H1 (cell line): ENCODE measurements around the gene PSME3. TPM values are rescaled to one million over a fixed set of nuclear protein-coding genes. Genes with fewer than 3 reads are reported as not detected.
A peak's percentile ranks its signal among the peaks of the same experiment; 100 is the strongest.

Experiments used
- CTCF ChIA-PET: fragments of 300-600 bp; sonication (Branson Sonifier 250); formaldehyde crosslinking; loops from one replicate; lab custom pipeline; 2021; ENCODE audit not compliant: partially characterized antibody; lab: Charles Lee
- POLR2A ChIA-PET: fragments of 300-600 bp; sonication (Branson Sonifier 250); formaldehyde crosslinking; loops from one replicate; lab custom pipeline; 2021; ENCODE audit warnings: inconsistent platforms; ENCODE audit not compliant: partially characterized antibody; lab: Charles Lee
- DNase-seq, 2 experiments: peaks; one replicate each; pipeline versions ENCODE4 v3.0.0 to v3.0.0-alpha.2; 2010 to 2022; ENCODE audit warnings: low spot score in 2 of 2, low read depth in 1 of 2, mixed read lengths in 1 of 2
- FAIRE-seq: peaks from 2 replicates; lab custom pipeline; 2011; peaks lifted over from hg19 to GRCh38; lab: Jason Lieb, UNC
- H2AFZ ChIP-seq: 2 replicates; pipeline ENCODE4 v1.8.1; 2012; ENCODE audit warnings: low read length, inconsistent platforms
- H2AK5ac ChIP-seq: 2 replicates; pipeline ENCODE4 v1.6.1; 2013; ENCODE audit warnings: low read depth, low read length
- H2BK120ac ChIP-seq: replicated peaks from 2 replicates; pipeline ENCODE3; 2013; ENCODE audit warnings: low read depth, low read length, inconsistent platforms
- H2BK12ac ChIP-seq: 2 replicates; pipeline ENCODE4 v1.6.1; 2013; ENCODE audit warnings: low read depth, low read length
- H2BK15ac ChIP-seq: 2 replicates; pipeline ENCODE4 v1.6.1; 2013; ENCODE audit warnings: low read length
- H2BK20ac ChIP-seq: 2 replicates; pipeline ENCODE4 v1.6.1; 2013; ENCODE audit warnings: low read length
- H2BK5ac ChIP-seq: 2 replicates; pipeline ENCODE4 v1.6.1; 2013; ENCODE audit warnings: low read depth, low read length
- H3K14ac ChIP-seq: 2 replicates; pipeline ENCODE4 v1.6.1; 2013; ENCODE audit warnings: inconsistent platforms; ENCODE audit not compliant: insufficient read length
- H3K18ac ChIP-seq: 2 replicates; pipeline ENCODE4 v1.6.1; 2013; ENCODE audit warnings: low read length; ENCODE audit errors: extremely low read depth
- H3K23ac ChIP-seq: 2 replicates; pipeline ENCODE4 v1.6.1; 2013; ENCODE audit warnings: inconsistent platforms; ENCODE audit not compliant: insufficient read length
- H3K23me2 ChIP-seq: 2 replicates; pipeline ENCODE4 v1.6.1; 2013; ENCODE audit warnings: low read depth, low read length
- H3K27ac ChIP-seq: 2 replicates; pipeline ENCODE4 v1.6.1; 2011; ENCODE audit warnings: low read depth, low read length, inconsistent platforms
- H3K27me3 ChIP-seq, 4 experiments: replicated peaks in 1 of 4; 1 replicate in 1 of 4; 2 replicates in 3 of 4; pipeline versions ENCODE4 v1.6.1 to v1.8.1; 2011 to 2013; ENCODE audit warnings: low read length in 3 of 4, mild to moderate bottlenecking in 3 of 4, inconsistent platforms in 2 of 4, mixed read lengths in 2 of 4, moderate library complexity in 1 of 4; ENCODE audit not compliant: control insufficient read depth in 3 of 4, insufficient read depth in 3 of 4; ENCODE audit errors: extremely low read depth in 1 of 4
- H3K36me3 ChIP-seq, 4 experiments: 2 replicates each; pipeline versions ENCODE4 v1.6.1 to v1.8.1; 2011 to 2013; ENCODE audit warnings: mild to moderate bottlenecking in 4 of 4, low read length in 3 of 4, moderate library complexity in 2 of 4, control low read depth in 1 of 4, inconsistent platforms in 1 of 4; ENCODE audit not compliant: insufficient read depth in 4 of 4, control insufficient read depth in 2 of 4
- H3K4ac ChIP-seq: replicated peaks from 2 replicates; pipeline ENCODE3; 2013; ENCODE audit warnings: low read length, low read depth, mixed read lengths, inconsistent platforms; ENCODE audit not compliant: insufficient read length
- H3K4me1 ChIP-seq, 4 experiments: replicated peaks in 1 of 4; 1 replicate in 1 of 4; 2 replicates in 3 of 4; pipeline versions ENCODE4 v1.6.1 to v1.8.1; 2011 to 2013; ENCODE audit warnings: low read length in 3 of 4, inconsistent platforms in 2 of 4, mixed read lengths in 1 of 4; ENCODE audit not compliant: insufficient read depth in 4 of 4, control insufficient read depth in 3 of 4
- H3K4me2 ChIP-seq, 2 experiments: 2 replicates each; pipeline versions ENCODE4 v1.6.1 to v1.8.1; 2011 to 2013; ENCODE audit warnings: low read depth in 2 of 2, low read length in 2 of 2, control low read depth in 1 of 2, inconsistent platforms in 1 of 2, mild to moderate bottlenecking in 1 of 2; ENCODE audit not compliant: insufficient read depth in 1 of 2
- H3K4me3 ChIP-seq, 4 experiments: fragments of 200-600, 300-600 bp in 1 of 4; sonication (generic), shearing (Covaris generic), sonication (Bioruptor Twin) in 1 of 4; 2 replicates each; pipeline versions ENCODE4 v1.5.1 to v1.8.1; 2011 to 2016; ENCODE audit warnings: low read length in 4 of 4, low read depth in 3 of 4, control low read depth in 2 of 4, inconsistent platforms in 2 of 4, mild to moderate bottlenecking in 2 of 4, mixed read lengths in 1 of 4, moderate library complexity in 1 of 4; ENCODE audit not compliant: insufficient read depth in 2 of 4; ENCODE audit errors: extremely low read depth in 1 of 4
- H3K56ac ChIP-seq: replicated peaks from 2 replicates; pipeline ENCODE3; 2013; ENCODE audit warnings: low read depth, mild to moderate bottlenecking, mixed read lengths, low read length, inconsistent platforms; ENCODE audit not compliant: insufficient read length
- H3K79me1 ChIP-seq: 2 replicates; pipeline ENCODE4 v1.6.1; 2013; ENCODE audit warnings: low read depth, low read length, control low read depth
- H3K79me2 ChIP-seq, 2 experiments: 2 replicates each; pipeline versions ENCODE4 v1.6.1 to v1.8.1; 2012 to 2013; ENCODE audit warnings: low read length in 2 of 2, mild to moderate bottlenecking in 2 of 2, inconsistent platforms in 1 of 2; ENCODE audit not compliant: insufficient read depth in 2 of 2, control insufficient read depth in 1 of 2
- H3K9ac ChIP-seq, 4 experiments: replicated peaks in 1 of 4; 1 replicate in 1 of 4; 2 replicates in 3 of 4; pipeline versions ENCODE4 v1.6.1 to v1.8.1; 2011 to 2013; ENCODE audit warnings: low read depth in 3 of 4, low read length in 3 of 4, control low read depth in 2 of 4, mild to moderate bottlenecking in 2 of 4, moderate library complexity in 2 of 4, inconsistent platforms in 1 of 4; ENCODE audit errors: extremely low read depth in 1 of 4
- H3K9me3 ChIP-seq, 2 experiments: 2 replicates each; pipeline versions ENCODE4 v1.6.1 to v1.8.1; 2012 to 2013; ENCODE audit warnings: mild to moderate bottlenecking in 2 of 2, moderate library complexity in 2 of 2, control low read depth in 1 of 2, inconsistent platforms in 1 of 2, low read depth in 1 of 2, low read length in 1 of 2, mixed read lengths in 1 of 2; ENCODE audit not compliant: insufficient read depth in 2 of 2
- H4K20me1 ChIP-seq, 2 experiments: replicated peaks in 1 of 2; 2 replicates each; pipeline versions ENCODE3 to v1.8.1; 2011 to 2013; ENCODE audit warnings: inconsistent platforms in 2 of 2, low read length in 2 of 2, mild to moderate bottlenecking in 1 of 2; ENCODE audit not compliant: insufficient read depth in 2 of 2, control insufficient read depth in 1 of 2
- H4K5ac ChIP-seq: 2 replicates; pipeline ENCODE4 v1.6.1; 2013; ENCODE audit warnings: low read length, low read depth, mixed read lengths, inconsistent platforms; ENCODE audit not compliant: insufficient read length
- H4K8ac ChIP-seq: 2 replicates; pipeline ENCODE4 v1.8.0; 2013; ENCODE audit warnings: mild to moderate bottlenecking, moderate library complexity, low read length, inconsistent platforms; ENCODE audit not compliant: insufficient read depth; ENCODE audit errors: extremely low read depth
- H4K91ac ChIP-seq: replicated peaks from 2 replicates; pipeline ENCODE3; 2013; ENCODE audit warnings: low read length, mixed read lengths, inconsistent platforms; ENCODE audit not compliant: insufficient read length
- GABPA ChIP-seq: IDR thresholded peaks from 2 replicates; pipeline ENCODE4 v1.6.1; 2011; ENCODE audit warnings: mild to moderate bottlenecking, low read length, moderate library complexity, borderline replicate concordance; ENCODE audit not compliant: insufficient read depth
- JUND ChIP-seq: IDR thresholded peaks from 2 replicates; pipeline ENCODE4 v1.6.1; 2011; ENCODE audit warnings: mild to moderate bottlenecking, improper control_type of control experiment, low read length
- RAD21 ChIP-seq, 2 experiments: IDR thresholded peaks in 1 of 2; conservative IDR thresholded peaks in 1 of 2; 2 replicates each; pipeline ENCODE4 v1.6.1; 2011; ENCODE audit warnings: low read depth in 2 of 2, low read length in 2 of 2, improper control_type of control experiment in 1 of 2, inconsistent platforms in 1 of 2, mild to moderate bottlenecking in 1 of 2, moderate library complexity in 1 of 2
- WGBS, 2 experiments: shearing (Covaris generic) in 1 of 2; methylation state at CpG; one replicate each; pipeline versions ENCODE4 v1.1.6 to v1.1.7; 2013 to 2015; ENCODE audit warnings: low lambda C conversion rate in 2 of 2, mixed read lengths in 2 of 2, inconsistent platforms in 1 of 2, low coverage in 1 of 2, missing lambda C conversion rate in 1 of 2; ENCODE audit not compliant: insufficient replicate concordance in 2 of 2, insufficient coverage in 1 of 2, insufficient read length in 1 of 2; ENCODE audit errors: extremely low coverage in 1 of 2, missing lambda C conversion rate in 1 of 2; 5-methylcytosine and 5-hydroxymethylcytosine counted together
- polyA plus RNA-seq, 7 experiments: library from polyadenylated mRNA; depleted of rRNA in 3 of 7; stranded (reverse) in 5 of 7; unstranded in 2 of 7; fragments of >200 nt in 5 of 7; fragments of 200-250 nt in 2 of 7; gene quantifications; 1 replicate in 5 of 7; 2 replicates in 1 of 7; 4 replicates in 1 of 7; pipeline versions ENCODE4 v1.2.1 to v1.2.3, GENCODE V29; 2011 to 2013; ENCODE audit warnings: missing spikeins in 2 of 7, mixed read lengths in 2 of 7
- total RNA-seq: library from RNA; stranded (reverse); fragmentation: NEBNext Ultra II Directional; extraction: Animal tissue kit (Norgen Biotek cat#: 25700); gene quantifications from 2 replicates; pipeline ENCODE4 v1.2.1, GENCODE V29; 2021
- TF ChIP-seq, protein P1 (sequence below), 3 experiments: IDR thresholded peaks; 1 replicate in 2 of 3; 2 replicates in 1 of 3; pipeline versions ENCODE4 v1.5.1 to v1.6.1; 2011; ENCODE audit warnings: low read length in 3 of 3, mild to moderate bottlenecking in 3 of 3, inconsistent platforms in 2 of 3, low read depth in 1 of 3, moderate library complexity in 1 of 3; ENCODE audit not compliant: insufficient read depth in 1 of 3; ENCODE audit errors: control extremely low read depth in 1 of 3

Gene PSME3
- total and polyA plus RNA-seq, 2 of the 8 experiments (the other 6 are each of a cell fraction or from before 2014, with no cell fraction given), result 149 to 224 TPM

DNA sequence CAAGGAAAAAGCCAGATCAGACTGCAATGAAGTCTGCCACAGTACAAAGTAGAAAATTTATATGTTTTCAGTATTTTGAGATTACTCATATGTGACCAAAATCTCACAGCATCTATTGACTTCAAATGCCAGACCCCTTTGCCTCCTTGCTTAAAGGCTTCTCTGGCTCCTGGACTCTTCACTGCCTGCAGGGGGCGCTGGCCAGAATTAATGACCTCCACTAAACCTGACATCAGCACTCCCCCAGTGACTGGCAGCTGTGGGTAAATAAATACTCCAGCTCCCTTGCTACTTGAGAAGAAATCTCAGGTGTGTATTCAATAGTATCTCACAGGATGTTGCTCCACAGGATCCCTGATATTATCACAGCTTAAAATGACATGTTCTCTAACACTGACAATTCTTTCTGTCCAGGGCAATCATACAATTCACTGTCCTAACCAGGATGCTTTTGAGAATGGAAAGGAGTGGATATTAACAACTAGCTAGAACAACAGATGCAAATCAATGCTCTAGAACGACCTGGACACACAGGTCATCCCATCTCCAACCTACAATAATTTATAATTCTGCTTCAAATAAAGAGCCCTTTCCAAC is 13.2 kb upstream of the PSME3 start:
- DNase-seq (peak in 1 of 2 experiments; percentile 77), FAIRE-seq (no peak)
- CTCF ChIA-PET, result interaction anchor here (0.5 to 6.8 kb wide), 31 partner anchors 11 to 380 kb away, joined by 3 to 45 read pairs (median 4); partner anchors contain the start of genes AOC3, PSME3 and RPL27

More for the DNA sequence above, 13.2 kb upstream of the PSME3 start:
- Histone ChIP-seq H3K4me1 (no peaks in the 10 kb centered on the region; a peak in 1 of 7 replicates), H3K56ac (no peak overlapping the region), H3K27me3 (no peaks in the 10 kb centered on the region), H3K27ac (no peak overlapping the region), H3K9ac (no peak overlapping the region), H2AK5ac (no peak overlapping the region), H3K9me3 (no peaks in the 10 kb centered on the region), H4K8ac (no peak overlapping the region), H3K4me2 (no peak overlapping the region), H2BK5ac (no peak overlapping the region), H2AFZ (no peak overlapping the region), H3K79me2 (peaks cover 0 to 8% of the 10 kb centered on the region in 2 experiments; a peak in 2 of 4 replicates), H3K4ac (no peak overlapping the region), H2BK120ac (no peak overlapping the region), H3K4me3 (no peak overlapping the region), H3K36me3 (peaks cover 9 to 46% (median 35%) of the 10 kb centered on the region in 4 experiments), H4K20me1 (no peaks in the 10 kb centered on the region), H2BK20ac (no peak overlapping the region), H3K14ac (no peak overlapping the region), H3K18ac (no peak overlapping the region), H3K23ac (no peak overlapping the region), H2BK12ac (no peak overlapping the region), H3K23me2 (peaks cover 4% of the 10 kb centered on the region), H2BK15ac (no peak overlapping the region), H4K91ac (no peak overlapping the region), H3K79me1 (peaks cover 5% of the 10 kb centered on the region; the same call in 1 of the 2 replicates), H4K5ac (no peak overlapping the region)
- POLR2A ChIA-PET, result interaction anchor here (0.8 to 6.1 kb wide), 4 partner anchors 9 to 109 kb away, joined by 3 to 69 read pairs (median 4); partner anchors contain the start of gene PSME3
- WGBS, 2 experiments, result 19% methylated on average over 2 of the region's 2 CpGs; no CpG with 5 or more reads in 1 of the 2 experiments
- TF ChIP-seq, protein P1, sequence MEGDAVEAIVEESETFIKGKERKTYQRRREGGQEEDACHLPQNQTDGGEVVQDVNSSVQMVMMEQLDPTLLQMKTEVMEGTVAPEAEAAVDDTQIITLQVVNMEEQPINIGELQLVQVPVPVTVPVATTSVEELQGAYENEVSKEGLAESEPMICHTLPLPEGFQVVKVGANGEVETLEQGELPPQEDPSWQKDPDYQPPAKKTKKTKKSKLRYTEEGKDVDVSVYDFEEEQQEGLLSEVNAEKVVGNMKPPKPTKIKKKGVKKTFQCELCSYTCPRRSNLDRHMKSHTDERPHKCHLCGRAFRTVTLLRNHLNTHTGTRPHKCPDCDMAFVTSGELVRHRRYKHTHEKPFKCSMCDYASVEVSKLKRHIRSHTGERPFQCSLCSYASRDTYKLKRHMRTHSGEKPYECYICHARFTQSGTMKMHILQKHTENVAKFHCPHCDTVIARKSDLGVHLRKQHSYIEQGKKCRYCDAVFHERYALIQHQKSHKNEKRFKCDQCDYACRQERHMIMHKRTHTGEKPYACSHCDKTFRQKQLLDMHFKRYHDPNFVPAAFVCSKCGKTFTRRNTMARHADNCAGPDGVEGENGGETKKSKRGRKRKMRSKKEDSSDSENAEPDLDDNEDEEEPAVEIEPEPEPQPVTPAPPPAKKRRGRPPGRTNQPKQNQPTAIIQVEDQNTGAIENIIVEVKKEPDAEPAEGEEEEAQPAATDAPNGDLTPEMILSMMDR (IDR thresholded peaks at IDR 0.05; ENCODE audit: control extremely low read depth in 1 of 3, insufficient read depth in 1 of 3, low read depth in 1 of 3, low read length in 3 of 3), result peak; percentile 76 to 83 (median 78)
- TF ChIP-seq RAD21 (IDR thresholded peaks at IDR 0.05 in 1 of 2, conservative IDR thresholded peaks at IDR 0.05 in 1 of 2; ENCODE audit: low read depth in 2 of 2, low read length in 2 of 2) (peak; percentile 33 to 59), GABPA (no peak), JUND (peak; percentile 28; the same call in 1 of the 2 replicates)
